Measurements from ENCODE around the gene PIM1.
"Not testable (repeated sequence)": the region's sequence is repeated elsewhere in the genome, so short reads cannot be mapped to it uniquely, and the experiment has no call there.

Gene PIM1

DNA sequence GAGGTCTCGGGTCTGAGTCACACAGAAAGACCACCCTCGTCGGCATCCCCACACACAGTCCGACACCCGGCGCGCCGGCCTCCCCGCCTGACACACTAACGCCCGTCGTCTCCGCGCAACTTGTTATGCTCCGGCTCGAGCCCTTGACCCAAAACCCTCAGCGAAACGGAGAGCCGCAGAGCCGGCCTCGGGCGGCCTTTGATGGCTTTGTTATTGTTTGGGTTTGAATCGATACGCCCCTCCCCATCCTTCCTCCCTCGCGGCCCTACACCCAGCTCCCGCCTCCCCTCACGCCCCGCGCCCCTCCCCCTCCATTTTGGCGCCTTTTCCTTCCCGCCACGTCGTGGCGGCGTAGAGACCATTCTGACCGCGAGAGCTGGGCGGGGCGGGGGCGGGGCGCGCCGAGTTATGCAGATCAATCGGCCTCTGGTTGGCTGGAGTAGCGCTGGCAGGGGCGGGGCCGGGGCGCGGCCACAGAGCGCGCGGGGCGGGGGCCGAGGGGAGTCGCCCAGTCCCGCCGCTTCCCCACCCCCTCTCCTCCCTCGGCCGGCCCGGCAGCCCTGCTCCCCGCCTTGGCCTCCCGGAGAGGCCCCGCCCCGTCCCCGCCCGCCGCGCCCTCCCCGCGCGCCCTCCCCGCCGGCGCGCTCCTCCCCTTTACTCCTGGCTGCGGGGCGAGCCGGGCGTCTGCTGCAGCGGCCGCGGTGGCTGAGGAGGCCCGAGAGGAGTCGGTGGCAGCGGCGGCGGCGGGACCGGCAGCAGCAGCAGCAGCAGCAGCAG lies at the start of gene PIM1:
TSS of gene PIM1 (plus strand) at position 657 of the 777 bp plus-strand sequence. CDS start 424 bp downstream, outside the sequence.
- peak; percentile 89 to 93 for DNase-seq

DNA sequence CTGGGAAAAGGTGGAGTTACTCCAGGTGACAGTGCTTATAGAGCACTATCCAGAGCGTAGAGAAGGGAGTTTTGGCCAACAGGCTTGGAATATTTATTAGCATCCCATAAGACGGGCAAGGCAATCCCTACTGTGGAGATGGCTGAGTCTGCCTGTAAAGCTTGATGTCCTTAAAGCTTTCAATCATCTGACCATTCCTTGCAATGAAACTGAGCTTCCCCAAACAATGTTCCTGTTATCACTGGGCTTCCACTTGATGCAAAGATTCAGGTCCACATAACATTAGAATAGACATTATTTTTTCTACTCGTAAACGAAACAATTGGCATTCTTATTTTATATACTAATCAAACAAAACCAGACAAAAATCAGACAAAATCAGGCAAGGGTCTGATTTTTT lies 48.4 kb upstream of the PIM1 start:
- DNase-seq: no peak

DNA sequence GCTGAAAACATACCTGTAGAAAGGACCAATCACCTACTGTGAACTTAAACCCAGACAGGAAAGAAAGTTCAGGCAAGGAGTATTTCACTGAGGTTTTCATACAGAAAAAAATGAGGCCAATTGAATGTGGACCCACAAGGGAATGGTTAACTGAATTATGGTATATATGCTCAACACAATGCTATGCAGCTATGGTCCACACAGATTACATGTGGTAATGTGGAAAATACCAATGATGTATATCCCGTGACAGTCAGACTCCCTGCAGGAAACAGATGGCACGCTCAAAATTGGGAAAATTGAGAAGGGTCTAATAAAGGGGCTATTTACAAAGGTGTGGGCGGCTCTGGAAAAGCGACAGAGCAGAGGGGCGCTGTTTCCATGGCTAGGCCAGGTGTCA lies 47.1 kb upstream of the PIM1 start:
- DNase-seq: no peak

DNA sequence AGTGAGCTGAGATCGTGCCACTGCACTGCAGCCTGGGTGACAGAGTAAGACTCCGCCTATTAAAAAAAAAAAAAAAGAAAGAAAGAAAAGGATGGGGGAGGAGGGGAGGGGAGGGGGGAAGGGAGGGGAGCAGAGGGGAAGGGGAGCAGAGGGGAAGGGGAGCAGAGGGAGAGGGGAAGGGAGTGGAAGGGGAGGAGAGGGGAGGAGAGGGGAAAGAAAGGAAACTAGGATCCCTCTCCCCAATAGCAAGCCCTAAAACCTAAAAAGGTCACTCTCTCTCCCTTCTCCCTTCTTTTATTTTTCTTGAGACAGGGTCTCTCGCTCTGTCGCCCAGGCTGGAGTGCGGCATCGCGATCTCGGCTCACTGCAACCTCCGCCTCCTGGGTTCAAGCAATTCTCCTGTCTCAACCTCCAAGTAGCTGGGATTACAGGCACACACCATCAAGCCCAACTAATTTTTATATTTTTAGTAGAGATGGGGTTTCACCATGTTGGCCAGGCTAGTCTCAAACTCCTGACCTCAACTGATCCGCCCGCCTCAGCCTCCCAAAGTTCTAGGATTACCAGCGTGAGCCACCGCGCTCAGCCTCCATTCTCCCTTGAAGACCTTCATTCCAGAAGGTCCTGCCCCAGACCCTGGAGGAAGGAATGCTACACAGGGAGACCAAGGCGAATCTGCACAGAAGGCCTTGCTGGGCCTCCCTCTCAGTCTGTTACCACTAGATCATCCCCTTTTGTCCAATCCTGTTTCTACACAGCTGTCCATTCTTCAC lies 45.8 kb upstream of the PIM1 start:
- DNase-seq: no peak

DNA sequence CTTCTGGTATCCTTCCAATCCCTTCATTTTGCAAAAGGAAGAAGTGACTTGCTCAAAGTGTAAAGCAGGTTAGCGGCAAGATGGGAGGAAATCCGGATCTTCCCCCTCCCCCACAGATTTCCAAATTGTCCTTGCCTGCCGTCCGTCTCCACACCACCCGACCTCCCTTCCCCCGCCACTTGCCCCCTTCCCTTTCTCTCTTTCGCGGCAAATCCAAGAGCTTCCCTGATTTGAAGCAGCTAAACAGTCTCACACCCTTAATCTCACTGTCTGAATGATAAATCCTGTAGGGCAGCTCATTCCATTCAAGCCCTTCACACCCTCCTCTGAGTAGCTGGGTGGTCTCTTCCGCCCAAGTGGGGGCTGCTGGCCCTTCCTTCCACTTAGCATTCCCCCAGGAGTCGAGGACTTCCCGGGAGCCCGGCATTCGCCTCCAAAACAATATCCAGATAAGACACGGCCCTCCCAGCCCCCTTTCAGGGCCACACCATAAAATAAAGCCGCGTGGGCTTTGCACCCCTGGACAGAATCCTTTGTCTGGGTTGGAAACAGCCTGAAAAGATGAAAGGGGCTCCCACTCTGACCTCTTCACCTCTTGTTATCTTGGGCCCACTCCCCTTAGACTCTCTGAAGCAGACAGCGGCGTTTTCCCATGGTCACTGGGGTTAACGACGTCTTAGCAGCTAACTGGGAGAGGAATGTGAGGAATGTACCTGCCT lies 44.0 kb upstream of the PIM1 start:
- DNase-seq: no peak

DNA sequence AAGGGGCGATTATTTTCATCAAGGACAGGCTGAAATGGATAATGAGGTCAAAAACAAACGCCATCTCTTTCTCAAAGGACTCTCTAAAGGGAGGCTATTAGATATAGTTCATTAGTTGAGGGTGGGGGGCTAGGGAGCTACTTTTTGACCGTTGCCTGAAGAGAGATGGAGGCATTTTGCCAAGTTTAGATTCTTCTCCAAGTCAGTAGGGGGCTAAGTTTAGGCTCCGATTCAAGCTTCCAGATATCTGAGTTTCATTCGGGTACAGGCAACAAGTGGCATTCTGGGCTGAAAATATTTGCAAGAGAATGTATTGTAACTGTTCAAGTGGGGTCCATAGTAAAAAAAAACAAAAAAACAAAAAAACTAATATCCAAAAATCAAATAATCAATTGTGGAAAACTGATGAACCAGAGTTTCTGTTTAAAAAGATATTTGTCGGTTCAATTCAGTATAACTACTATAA lies 43.4 kb upstream of the PIM1 start:
- no peak for DNase-seq

DNA sequence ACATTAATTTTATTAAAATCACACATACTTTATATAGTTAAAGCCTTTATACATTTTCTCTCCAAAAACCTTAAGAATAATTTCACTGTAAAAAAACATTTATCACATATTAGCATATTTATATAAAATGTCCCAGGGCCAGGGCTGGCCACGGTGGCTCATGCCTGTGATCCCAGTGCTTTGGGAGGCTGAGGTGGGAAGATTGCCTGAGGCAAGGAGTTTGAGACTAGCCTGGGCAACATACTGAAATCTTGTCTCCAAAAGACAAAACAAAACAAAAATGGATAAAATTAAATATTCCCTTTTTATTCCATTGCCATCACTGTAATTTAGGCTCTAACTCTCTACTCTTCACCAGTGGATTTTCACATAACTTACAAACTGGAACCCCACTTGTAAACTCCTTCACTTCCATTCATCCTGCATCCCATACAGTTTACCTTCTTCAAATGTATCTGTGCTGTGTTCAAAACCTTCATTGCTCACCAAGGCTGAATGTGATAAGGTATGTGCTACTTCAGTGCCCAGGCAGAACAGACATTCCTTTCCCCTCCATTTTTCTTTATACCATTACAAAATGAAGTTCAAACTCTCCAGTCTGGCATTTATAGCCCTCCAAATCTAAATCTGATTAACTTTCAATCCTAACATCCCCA lies 42.9 kb upstream of the PIM1 start:
- DNase-seq: no peak

DNA sequence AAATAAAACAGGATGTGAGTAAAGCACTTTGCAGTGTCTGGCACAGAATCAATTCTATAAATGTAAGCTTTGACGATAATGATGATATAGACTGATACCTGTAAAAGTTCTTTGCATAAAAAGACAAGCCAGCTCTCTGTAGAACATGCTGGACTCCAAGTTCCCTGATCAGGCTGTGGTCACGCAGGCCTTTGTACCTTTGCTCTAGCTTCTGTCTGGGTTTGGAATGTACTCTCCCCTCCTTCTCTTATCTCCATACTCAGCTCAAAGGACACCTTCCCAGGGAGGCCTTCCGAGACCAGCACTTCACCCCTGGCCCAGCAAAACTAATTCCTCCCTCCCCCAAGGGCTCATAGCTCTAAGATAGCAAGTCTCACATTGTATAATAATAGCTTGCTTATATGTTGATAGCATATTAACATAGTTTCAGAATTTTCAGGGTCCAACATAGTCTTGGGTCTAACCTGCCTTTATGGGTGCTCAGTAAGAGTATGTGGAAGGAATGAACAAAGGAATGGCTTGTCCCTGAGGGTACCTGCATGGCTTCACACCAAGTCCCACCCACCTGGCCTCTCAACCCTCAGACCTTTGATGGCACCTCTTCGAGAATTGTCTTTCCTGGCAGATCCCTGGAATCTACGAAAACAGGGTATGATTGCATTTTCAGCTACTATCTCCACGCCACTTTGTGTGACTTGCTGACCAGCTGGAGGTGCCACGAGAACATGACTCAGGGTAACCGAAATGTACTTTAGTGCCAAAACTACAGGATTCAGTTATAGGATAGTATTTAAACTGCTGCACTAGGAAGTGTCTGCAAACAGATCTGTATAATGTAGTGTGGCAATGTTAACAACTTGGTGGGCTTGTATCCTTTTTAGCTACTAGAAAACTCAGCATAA lies 41.7 kb upstream of the PIM1 start:
- no peak for DNase-seq

DNA sequence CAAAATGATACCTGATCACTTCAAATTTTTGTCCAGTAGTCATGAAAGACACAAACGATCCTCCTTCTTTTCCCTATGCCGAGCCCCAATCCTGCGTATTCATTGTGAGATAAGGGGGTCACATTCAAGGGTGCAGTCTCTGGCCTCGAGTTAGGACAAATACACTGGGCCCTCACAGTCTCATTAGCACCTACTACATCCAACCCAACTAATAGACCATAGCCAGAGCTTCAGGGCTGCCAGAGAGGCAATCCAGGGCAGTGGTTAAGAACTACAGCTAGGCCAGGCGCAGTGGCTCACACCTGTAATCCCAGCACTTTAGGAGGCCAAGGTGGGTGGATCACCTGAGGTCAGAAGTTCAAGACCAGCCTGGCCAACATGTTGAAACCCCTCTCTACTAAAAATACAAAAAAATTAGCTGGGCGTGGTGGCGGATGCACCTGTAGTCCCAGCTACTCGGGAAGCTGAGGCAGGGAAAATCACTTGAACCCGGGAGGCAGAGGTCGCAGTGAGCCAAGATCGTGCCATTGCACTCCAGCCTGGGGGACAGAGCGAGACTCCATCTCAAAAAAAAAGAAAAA lies 41.0 kb upstream of the PIM1 start:
- DNase-seq: not testable (repeated sequence)

DNA sequence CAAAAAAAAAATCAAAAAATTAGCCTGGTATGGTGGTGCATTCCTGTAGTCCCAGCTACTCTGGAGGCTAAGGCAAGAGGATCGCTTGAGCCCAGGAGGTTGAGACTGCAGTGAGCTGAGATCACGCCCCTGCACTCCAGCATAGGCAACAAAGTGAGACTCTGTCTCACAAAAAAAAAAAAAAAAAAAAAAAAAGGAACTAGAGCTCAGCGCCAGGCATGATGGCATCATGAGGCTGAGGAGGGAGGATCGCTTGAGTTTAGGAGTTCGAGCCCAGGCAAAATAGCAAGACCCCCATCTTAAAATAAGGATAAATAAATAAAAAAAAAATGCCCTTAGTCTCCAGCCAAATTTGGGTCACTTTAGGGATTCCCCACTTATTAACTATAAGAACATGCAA lies 40.4 kb upstream of the PIM1 start:
- DNase-seq: no peak

DNA sequence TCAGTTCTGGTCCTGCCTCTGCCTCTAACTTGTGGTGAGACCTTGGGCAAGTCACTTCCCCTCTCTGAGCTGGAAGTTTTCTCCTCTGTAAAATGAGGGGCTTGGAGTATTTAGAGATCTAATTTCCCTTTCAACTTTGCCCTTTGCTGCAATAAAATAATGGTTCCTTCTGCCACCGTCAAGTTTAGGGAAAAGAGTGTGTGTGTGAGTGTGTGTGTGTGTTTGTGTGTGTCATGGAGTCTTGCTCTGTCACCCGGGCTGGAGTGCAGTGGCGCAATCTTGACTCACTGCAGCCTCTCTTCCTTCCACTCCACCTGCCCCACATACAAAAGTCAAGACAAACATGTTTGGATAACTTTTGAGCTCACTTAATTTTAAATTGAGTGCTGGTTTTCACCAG lies 39.2 kb upstream of the PIM1 start:
- DNase-seq: peak; percentile 48 to 63

DNA sequence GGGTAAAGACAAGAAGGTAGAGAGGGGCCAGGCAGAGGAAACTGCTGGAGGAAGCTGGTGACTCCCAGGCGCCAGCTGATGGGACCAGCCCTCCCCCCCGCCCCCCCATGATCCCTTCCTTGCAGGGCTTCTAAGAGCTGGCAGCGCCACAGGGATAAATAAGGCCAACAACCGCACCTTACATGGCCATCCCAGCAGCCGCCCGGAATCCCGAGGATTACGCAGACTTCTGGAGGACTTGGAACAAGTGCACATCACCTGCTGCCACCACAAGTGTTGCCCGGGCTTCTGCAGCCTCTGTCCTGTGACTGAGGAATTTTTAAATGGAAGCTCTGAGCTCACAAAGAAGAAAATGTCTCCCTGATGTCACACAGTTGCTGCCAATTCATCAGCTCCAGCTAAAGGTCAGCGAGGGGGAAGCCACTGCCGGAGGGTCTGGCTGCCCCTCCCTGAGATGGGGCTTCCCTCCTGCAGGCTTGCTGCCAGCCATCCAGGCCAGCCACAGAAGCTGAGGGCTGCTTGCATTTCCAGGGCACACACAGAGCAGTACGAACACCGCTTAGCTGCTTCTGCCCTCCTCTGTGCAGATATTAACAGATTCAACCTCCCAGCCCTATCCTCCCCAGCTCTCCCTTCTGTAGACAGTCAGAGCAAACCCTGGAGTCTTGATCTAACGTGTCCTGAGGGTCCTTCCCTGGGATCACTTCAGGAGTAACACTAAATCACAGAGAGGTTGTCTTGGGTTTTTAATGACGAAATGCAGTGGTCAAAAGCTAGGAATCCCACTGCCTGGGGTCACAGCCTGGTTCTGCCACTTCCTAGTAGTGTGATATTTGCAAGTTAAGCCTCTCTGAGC lies 38.6 kb upstream of the PIM1 start:
- no peak for DNase-seq

DNA sequence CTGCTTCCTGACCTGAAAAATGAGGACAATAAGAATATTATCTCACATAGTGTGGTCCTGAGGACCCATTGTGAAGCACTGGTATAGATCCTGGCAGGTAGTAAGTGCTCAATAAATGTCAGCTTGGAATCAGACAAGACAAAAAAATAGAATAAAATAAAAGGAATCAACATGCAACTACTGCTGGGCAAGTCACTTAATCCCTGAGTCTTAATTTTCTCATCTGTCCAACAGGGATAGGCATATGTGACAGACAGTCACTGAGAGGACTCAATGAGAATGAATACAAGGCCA lies 38.0 kb upstream of the PIM1 start:
- no peak for DNase-seq

DNA sequence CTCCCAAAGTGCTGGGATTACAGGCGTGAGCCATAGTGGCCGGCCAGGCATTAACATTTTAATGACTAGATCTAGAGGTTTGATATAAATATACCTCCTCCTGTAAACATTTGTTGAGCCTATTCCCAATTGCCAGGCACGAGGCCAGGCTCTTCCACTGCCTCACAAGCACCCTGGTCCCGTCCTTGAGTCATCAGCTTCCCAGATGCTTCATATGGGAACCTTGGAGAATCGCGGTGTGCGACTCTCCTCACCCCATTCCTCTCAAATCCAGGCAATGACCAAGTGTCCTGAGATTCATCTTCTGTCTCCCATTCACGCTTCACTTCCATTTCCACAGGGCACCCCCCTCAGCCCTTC lies 35.9 kb upstream of the PIM1 start:
- DNase-seq: no peak

DNA sequence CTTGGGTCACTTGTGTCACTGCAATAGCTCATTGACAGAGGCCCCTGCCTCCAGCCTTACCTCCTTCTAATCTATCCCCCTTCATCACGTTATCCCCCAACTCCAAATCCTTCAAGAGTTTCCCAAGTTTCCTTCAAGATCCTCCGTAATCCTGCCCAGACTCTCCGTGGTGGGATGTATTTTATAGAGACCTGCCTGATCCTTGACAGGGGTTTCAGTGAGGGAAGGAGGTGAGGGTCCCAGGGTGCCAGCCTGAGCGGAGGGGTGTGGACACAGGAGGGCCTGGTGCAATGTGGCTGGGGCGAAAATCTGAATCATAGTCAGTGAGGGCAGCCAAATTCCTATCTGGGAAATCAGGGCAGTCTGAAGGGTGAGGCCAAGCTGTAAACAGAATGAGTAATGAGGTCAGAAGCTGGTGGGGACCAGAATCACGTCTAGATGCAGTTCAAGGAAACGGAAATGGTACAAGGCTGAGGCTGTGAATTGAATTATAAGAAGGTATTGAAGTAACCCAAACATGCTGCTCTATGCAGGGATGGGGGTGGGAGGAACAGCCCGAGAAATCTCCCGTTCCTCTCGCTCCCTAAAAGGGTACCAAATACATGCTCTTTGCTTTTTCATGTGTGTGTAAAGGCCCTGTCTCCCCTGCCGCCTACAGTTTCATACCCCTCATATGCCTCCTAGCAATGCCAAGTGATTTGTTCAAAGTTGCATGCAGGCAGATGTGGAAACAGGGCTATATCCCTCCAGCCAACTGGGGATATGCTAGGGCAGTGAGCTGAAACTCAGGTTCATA lies 35.4 kb upstream of the PIM1 start:
- DNase-seq: no peak

DNA sequence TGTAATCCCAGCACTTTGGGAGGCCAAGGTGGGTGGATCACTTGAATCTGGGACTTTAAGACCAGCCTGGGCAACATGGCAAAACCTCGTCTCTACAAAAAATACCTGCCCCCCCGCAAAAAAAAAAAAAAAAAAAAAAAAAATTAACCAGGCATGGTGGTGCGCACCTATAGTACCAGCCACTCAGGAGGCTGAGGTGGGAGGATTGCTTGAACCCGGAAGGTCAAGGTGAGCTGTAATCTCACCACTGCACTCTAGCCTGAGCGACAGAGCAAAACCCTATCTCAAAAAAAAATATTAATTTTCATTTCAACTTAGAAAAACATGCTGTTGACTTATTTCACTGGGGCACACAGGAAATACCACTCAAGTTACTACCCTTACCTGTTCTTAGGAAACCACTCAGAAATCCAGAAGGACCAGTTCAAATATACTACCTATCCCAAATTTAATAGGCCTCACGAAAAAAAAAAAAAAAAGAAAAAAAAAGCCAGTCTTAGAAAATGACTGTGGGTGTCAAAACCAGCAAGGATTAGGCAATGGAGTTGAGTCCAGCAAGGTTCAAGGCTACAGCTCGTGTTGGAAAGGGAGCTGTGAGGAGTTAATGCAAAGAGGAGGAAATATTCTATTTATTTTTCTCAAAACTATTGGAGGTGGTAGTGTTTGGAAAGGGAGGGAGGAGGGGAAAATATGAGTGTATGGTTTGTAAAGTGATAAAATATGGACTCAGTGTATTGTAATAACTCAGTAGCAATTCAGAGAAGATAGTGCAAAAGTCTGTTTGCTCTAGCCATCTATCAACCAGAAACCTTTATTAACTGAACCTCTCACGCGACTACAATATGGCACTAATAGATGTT lies 33.9 kb upstream of the PIM1 start:
- DNase-seq: no peak

DNA sequence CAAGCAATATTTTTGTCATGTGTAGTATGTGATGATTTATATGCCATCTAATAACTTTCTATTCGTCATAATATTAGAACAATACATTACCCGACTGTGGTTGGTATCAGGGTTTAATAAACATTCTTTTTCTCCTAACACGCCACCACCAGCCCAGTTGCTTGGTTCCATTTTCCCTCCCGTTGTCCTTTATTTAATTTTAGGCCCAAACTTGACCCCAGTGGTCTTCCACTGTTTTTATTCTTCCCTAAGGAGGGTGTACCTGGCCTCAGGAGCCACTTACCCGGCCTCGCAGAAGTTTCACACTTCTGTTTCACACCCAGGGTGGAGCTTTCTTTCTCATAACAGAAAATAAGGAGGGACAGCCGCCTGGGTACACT lies 33.1 kb upstream of the PIM1 start:
- DNase-seq: no peak

DNA sequence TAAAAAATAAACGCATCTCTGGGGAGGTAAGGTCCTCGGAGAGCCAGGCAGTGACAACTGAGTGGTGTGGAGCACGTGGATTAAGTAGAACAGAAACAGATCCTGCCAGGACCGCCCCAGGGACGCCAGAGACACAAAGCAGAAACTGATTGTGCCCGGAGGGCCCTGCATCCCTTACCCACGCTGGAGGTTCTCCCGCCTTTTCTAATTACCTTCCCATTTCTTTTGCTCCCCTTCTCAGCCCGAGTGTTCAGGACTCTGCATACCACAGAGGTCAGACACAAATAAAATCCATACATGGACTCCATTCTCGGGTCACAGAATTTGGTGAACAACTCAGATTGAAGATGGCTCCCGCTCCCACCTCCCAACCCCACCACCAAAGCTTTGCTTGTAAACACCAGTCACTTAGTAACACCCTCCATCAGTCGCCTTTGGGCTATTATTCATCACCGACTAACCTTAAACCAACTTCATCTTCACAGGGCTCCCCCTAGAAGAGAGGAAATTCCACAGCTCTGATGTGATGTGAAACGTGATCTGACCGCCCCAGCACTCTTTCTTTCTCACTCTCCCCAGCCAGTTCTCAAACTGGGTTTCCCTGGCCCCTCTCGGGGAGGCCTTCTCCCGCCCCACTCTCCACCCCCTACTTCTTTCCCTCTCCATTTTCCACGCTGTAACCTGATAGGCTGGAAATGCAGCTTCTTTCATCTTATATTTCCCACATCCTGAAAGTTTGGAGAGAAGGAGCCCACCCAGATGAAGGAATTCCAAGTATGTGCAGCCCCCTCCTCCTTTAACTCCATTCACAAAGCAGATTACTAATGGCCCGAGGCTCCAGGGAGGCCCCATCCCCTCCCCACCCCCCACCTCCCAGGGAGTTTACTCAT lies 32.5 kb upstream of the PIM1 start:
- DNase-seq: no peak
